Measurements from ENCODE around the gene PLPPR3. TPM values are rescaled to one million over a fixed set of nuclear protein-coding genes. Genes with fewer than 3 reads are reported as not detected.

The PLPPR3 gene
- total and polyA plus RNA-seq, 9 of the 15 experiments (the other 6 are each of a cell fraction or from before 2014, with no cell fraction given), result 0.01 to 48.2 (median 8.6) TPM

DNA sequence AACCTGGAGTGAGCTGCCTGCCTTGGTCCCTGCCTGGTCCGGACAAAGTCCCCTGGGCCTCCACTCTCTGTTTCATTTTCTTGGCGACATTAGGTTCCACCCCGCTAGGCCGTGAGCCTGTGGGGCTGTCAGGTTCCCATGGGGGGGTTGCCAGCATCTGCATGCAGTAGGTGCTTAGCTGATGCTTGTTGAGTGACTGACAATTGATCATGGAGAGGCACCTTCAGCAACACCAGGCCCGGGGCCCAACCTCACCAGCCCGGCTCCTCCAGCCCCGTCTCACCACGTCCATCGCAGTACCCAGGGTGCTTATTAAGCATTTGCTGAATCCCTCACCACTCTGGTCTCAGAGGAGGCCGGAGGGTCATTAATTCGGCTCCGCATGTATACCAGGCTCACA lies 57.5 kb downstream of the PLPPR3 start:
- 55% methylated on average over 12 of the region's 12 CpGs for WGBS (ENCODE audit: insufficient coverage, low coverage, missing lambda C conversion rate)
- TF ChIP-seq ZKSCAN8 (CRISPR knock-in tag; IDR thresholded peaks at IDR 0.05) (peak; percentile 97), TEAD4 (IDR thresholded peaks at IDR 0.05; ENCODE audit: low read length) (no peak), TEAD4 (CRISPR knock-in tag; IDR thresholded peaks at IDR 0.05; ENCODE audit: borderline replicate concordance) (no peak)
- Histone ChIP-seq H3K4me3 (no peak overlapping the region), H3K4me2 (ENCODE audit: insufficient read depth, low read length) (no peak overlapping the region), H3K9me3 (replicated peaks; ENCODE audit: control insufficient read depth, insufficient read depth, low read depth, low read length) (peaks cover 2% of the 10 kb centered on the region; the same call in 1 of the 2 replicates), H2AFZ (ENCODE audit: low read depth, low read length) (no peak overlapping the region), H3K9me1 (ENCODE audit: control insufficient read depth, insufficient read depth, low read length) (no peaks in the 10 kb centered on the region), H3K9ac (ENCODE audit: insufficient read depth in 1 of 2, low read depth in 2 of 2, low read length in 2 of 2) (no peak overlapping the region), H3K27me3 (ENCODE audit: control insufficient read depth in 2 of 2, insufficient read depth in 2 of 2, low read length in 2 of 2) (no peaks in the 10 kb centered on the region), H3K36me3 (ENCODE audit: control insufficient read depth, insufficient read depth, low read length) (no peaks in the 10 kb centered on the region), H3K4me1 (replicated peaks in 1 of 2; ENCODE audit: control insufficient read depth in 2 of 2, insufficient read depth in 2 of 2, low read length in 2 of 2) (peaks cover 0 to 16% of the 10 kb centered on the region in 2 experiments; a peak in 3 of 5 replicates), H3K79me2 (ENCODE audit: control insufficient read depth, insufficient read depth, low read length) (no peaks in the 10 kb centered on the region), H3K27ac (ENCODE audit: extremely low read depth, low read depth, low read length) (no peak overlapping the region), H4K20me1 (replicated peaks; ENCODE audit: control insufficient read depth, insufficient read depth, low read length) (no peaks in the 10 kb centered on the region)
- ATAC-seq (no peak), FAIRE-seq (no peak), DNase-seq (ENCODE audit: extremely low read depth in 1 of 4, low spot score in 3 of 4) (no peak)
- BruUV-seq (replicated peaks), result no TSS peak
- ChIA-PET CTCF (ENCODE audit: low intra/inter-chr PET ratio) (no interaction called here), POLR2A (interaction anchor here (0.7 to 1.0 kb wide), 3 partner anchors 11 to 25 kb away, joined by 3 to 6 read pairs (median 3); no protein-coding TSS in a partner anchor)
- in situ Hi-C loops (cut with MboI), result loop anchor here (5.0 to 25.0 kb wide), 2 partner anchors 223 to 473 kb away; partner anchors contain the start of genes ATP5F1D, CBARP and MIDN
- intact Hi-C loops (cut with micrococcal nuclease), result no loop called here

DNA sequence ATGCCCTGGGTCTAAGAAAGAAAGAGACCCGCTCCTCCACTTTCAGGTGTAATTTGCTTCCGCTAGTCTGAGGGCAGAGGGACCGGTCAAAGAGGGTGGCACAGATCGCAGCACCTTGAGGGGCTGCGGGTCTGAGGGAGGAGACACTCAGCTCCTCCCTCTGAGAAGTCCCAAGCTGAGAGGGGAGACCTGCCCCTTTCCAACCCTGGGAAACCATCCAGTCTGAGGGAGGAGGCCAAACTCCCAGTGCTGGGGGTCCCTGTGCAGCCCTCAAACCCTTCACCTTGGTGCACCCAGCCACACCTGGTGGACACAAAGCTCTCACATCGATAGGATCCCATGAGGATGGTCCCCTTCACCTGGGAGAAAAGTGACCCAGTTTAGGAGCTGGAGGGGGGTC lies 57.9 kb downstream of the PLPPR3 start:
- H3K36me3 ChIP-seq (ENCODE audit: control insufficient read depth, insufficient read depth, low read length), result no peaks in the 10 kb centered on the region
- H3K4me1 ChIP-seq (replicated peaks in 1 of 2; ENCODE audit: control insufficient read depth in 2 of 2, insufficient read depth in 2 of 2, low read length in 2 of 2), result peaks cover 0 to 16% of the 10 kb centered on the region in 2 experiments; a peak in 3 of 5 replicates
- WGBS (ENCODE audit: insufficient coverage, low coverage, missing lambda C conversion rate), result 61% methylated on average over 5 of the region's 6 CpGs
- in situ Hi-C loops (cut with MboI) (loop anchor here (5.0 to 25.0 kb wide), 2 partner anchors 223 to 473 kb away; partner anchors contain the start of genes ATP5F1D, CBARP and MIDN), intact Hi-C loops (cut with micrococcal nuclease) (no loop called here)
- peaks cover 3% of the 10 kb centered on the region; the same call in 1 of the 2 replicates for H3K9me3 ChIP-seq (replicated peaks; ENCODE audit: control insufficient read depth, insufficient read depth, low read depth, low read length)
- BruUV-seq (replicated peaks), result no TSS peak
- no peak for FAIRE-seq
- DNase-seq (ENCODE audit: extremely low read depth in 1 of 4, low spot score in 3 of 4), result no peak
- H3K4me3 ChIP-seq, result no peak overlapping the region
- H4K20me1 ChIP-seq (replicated peaks; ENCODE audit: control insufficient read depth, insufficient read depth, low read length), result no peaks in the 10 kb centered on the region
- no peak overlapping the region for H3K27ac ChIP-seq (ENCODE audit: extremely low read depth, low read depth, low read length)
- ATAC-seq, result no peak
- ChIA-PET CTCF (ENCODE audit: low intra/inter-chr PET ratio) (no interaction called here), POLR2A (interaction anchor here (0.7 to 1.2 kb wide), 5 partner anchors 11 to 25 kb away, joined by 3 to 6 read pairs (median 3); no protein-coding TSS in a partner anchor)
- H3K4me2 ChIP-seq (ENCODE audit: insufficient read depth, low read length), result no peak overlapping the region
- no peak overlapping the region; a peak in 1 of 4 replicates for H3K9ac ChIP-seq (ENCODE audit: insufficient read depth in 1 of 2, low read depth in 2 of 2, low read length in 2 of 2)
- no peaks in the 10 kb centered on the region for H3K79me2 ChIP-seq (ENCODE audit: control insufficient read depth, insufficient read depth, low read length)
- no peak overlapping the region for H2AFZ ChIP-seq (ENCODE audit: low read depth, low read length)
- H3K9me1 ChIP-seq (ENCODE audit: control insufficient read depth, insufficient read depth, low read length), result no peaks in the 10 kb centered on the region
- H3K27me3 ChIP-seq (ENCODE audit: control insufficient read depth in 2 of 2, insufficient read depth in 2 of 2, low read length in 2 of 2), result no peaks in the 10 kb centered on the region
- TF ChIP-seq ZNF282 (CRISPR knock-in tag; IDR thresholded peaks at IDR 0.05), result no peak
- TF ChIP-seq, protein P1, sequence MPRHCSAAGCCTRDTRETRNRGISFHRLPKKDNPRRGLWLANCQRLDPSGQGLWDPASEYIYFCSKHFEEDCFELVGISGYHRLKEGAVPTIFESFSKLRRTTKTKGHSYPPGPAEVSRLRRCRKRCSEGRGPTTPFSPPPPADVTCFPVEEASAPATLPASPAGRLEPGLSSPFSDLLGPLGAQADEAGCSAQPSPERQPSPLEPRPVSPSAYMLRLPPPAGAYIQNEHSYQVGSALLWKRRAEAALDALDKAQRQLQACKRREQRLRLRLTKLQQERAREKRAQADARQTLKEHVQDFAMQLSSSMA (CRISPR knock-in tag; IDR thresholded peaks at IDR 0.05), result no peak
- no peak for TF ChIP-seq ZNF668 (CRISPR knock-in tag; IDR thresholded peaks at IDR 0.05)
- TF ChIP-seq ZBTB7A (IDR thresholded peaks at IDR 0.05; ENCODE audit: borderline replicate concordance, control insufficient read depth, low read depth, low read length), result no peak; the same call in 1 of the 2 replicates
- no peak for TF ChIP-seq NRF1 (conservative IDR thresholded peaks at IDR 0.05 in 1 of 2, IDR thresholded peaks at IDR 0.05 in 1 of 2)
- no peak for TF ChIP-seq ZNF512 (tag; IDR thresholded peaks at IDR 0.05)
- TF ChIP-seq, protein P2, sequence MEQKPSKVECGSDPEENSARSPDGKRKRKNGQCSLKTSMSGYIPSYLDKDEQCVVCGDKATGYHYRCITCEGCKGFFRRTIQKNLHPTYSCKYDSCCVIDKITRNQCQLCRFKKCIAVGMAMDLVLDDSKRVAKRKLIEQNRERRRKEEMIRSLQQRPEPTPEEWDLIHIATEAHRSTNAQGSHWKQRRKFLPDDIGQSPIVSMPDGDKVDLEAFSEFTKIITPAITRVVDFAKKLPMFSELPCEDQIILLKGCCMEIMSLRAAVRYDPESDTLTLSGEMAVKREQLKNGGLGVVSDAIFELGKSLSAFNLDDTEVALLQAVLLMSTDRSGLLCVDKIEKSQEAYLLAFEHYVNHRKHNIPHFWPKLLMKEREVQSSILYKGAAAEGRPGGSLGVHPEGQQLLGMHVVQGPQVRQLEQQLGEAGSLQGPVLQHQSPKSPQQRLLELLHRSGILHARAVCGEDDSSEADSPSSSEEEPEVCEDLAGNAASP (IDR thresholded peaks at IDR 0.05), result no peak
- TF ChIP-seq ZNF444 (CRISPR knock-in tag; IDR thresholded peaks at IDR 0.05), result no peak

Measured in K562 (cell line).